ENCODE results near the gene AGPS. TPM values are rescaled to one million over a fixed set of nuclear protein-coding genes. Genes with fewer than 3 reads are reported as not detected.
A peak's percentile ranks its signal among the peaks of the same experiment; 100 is the strongest.
"Not testable (repeated sequence)": the region's sequence is repeated elsewhere in the genome, so short reads cannot be mapped to it uniquely, and the experiment has no call there.

AGPS gene
- total RNA-seq, 1 experiment from 2014 or later: 89.0 TPM

DNA sequence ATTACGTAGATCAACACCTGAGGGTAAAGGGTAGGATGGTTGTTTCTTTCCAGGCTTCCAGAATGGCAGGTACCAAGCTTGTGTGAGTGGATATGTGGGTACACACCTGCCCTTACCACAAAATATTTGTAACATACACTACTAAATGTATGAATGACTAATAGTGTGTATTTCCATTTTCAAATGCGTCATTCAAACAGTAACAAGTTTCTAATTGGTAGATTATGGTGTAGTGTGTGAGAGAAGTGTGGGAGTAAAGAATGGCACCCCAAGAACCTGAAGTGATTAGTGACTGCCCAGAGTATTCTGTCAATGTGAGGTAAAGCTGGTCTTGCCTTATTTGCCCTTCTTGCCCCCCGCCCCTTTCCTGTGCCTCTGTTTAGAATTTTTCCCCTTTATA is 21.1 kb downstream of the AGPS start:
- no peak for DNase-seq (ENCODE audit: low read depth)

- DNase-seq (ENCODE audit: low read depth): no peak
Observed at GRCh38 chr2:177419274-177419673, 26.7 kb downstream of the AGPS start.

DNA sequence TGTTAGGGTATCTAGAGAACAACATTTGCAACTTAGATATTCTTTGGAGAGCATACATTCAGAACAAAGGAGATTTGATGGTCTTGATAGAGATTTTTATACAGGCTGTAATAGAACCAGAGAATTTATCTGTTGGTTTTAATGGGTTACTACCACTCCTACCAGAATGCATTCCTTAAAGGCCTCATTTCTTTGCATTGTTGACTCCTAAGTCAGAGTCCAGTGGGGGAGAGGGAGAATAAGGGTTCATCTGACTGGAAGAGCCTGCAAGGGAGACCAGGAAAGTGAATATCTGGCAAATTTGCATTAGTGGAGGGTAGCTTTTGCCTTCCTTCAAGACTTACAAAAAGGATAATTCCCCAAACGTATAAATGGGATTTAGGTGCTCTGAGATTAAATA is 29.7 kb downstream of the AGPS start:
- DNase-seq (ENCODE audit: low read depth): no peak

GRCh38 chr2:177424120-177424519 is 31.5 kb downstream of the AGPS start:
- not testable (repeated sequence) for DNase-seq (ENCODE audit: low read depth)

DNA sequence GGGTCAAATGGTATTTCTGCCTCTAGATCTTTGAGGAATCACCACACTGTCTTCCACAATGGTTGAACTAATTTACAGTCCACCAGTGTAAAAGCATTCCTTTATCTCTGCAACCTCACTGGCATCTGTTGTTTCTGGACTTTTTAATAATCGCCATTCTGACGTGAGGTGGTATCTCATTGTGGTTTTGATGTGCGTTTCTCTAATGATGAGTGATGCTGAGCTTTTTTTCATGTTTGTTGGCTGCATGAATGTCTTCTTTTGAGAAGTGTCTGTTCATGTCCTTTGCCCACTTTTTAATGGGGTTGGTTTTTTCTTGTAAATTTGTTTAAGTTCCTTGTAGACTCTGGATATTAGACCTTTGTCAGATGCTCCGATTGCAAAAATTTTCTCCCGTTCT is 32.0 kb downstream of the AGPS start:
- not testable (repeated sequence) for DNase-seq (ENCODE audit: low read depth)

DNA sequence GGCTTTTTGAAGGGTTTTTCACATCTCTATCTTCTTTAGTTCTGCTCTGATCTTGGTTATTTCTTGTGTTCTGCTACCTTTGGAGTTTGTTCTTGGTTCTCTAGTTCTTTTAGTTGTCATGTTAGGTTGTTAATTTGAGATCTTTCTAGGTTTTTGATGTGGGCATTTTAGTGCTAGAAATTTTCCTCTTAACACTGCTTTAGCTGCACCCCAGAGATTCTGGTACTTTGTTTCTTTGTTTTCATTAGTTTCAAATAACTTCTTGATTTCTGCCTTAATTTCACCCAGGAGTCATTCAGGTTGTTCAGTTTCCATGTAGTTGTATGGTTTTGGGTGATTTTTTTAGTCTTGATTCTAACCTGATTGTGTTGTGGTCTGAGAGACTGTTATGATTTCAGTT is 34.7 kb downstream of the AGPS start:
- DNase-seq (ENCODE audit: low read depth): no peak

DNA sequence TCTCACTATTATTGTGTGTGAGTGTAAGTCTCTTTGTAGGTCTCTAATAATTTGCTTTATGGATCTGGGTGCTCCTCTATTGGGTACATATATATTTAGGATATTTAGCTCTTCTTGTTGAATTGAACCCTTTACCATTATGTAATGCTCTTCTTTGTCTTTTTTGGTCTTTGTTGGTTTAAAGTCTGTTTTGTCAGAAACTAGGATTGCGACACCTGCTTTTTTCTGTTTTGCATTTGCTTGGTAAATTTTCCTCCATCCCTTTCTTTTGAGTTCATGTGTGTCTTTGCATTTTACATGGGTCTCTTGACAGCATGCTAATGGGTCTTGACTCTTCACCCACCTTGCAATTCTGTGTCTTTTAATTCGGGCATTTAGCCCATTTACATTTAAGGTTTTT is 35.4 kb downstream of the AGPS start:
- not testable (repeated sequence) for DNase-seq (ENCODE audit: low read depth)

GRCh38 chr2:177429688-177430325 is 37.2 kb downstream of the AGPS start:
- DNase-seq (ENCODE audit: low read depth): peak; percentile 84

DNA sequence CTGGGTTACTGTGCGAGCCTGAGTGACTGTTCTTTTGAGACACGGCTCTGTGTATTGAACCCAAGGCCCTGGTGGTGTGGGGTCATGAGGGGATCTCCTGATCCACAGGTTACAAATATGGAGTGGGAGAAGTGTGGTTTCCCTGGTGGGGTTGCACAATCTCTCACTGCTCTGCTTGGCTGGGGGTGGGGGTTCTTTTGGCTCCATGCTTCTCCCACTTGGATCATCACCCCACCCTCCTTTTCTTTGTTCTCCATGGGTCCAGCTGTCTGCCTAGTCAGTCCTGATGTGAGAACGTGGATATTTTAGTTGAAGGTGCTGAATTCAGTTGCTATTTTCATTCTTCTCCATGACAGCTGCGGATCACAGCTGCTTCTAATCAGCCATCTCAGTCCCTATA is 37.8 kb downstream of the AGPS start:
- no peak for DNase-seq (ENCODE audit: low read depth)

DNA sequence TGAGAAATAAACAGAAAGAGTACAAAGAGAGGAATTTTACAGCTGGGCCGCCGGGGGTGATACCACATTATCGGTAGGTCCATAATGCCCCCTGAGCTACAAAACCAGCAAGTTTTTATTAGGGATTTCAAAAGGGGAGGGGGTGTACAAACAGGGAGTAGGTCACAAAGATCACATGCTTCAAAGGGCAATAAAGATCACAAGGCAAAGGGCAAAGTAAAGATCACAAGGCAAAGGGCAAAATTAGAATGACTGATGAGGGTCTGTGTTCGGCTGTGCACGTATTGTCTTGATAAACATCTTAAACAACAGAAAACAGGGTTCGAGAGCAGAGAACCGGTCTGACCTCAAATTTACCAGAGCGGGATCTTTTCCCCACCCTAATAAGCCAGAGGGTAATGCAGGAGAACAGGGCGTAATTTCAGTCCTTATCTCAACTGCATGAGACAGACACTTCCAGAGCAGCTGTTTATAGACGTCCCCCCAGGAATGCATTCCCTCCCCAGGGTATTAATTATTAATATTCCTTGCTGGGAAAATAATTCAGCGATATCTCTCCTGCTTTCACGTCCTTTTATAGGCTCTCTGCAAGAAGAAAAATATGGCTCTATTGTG is 38.6 kb downstream of the AGPS start:
- not testable (repeated sequence) for DNase-seq (ENCODE audit: low read depth)

DNA sequence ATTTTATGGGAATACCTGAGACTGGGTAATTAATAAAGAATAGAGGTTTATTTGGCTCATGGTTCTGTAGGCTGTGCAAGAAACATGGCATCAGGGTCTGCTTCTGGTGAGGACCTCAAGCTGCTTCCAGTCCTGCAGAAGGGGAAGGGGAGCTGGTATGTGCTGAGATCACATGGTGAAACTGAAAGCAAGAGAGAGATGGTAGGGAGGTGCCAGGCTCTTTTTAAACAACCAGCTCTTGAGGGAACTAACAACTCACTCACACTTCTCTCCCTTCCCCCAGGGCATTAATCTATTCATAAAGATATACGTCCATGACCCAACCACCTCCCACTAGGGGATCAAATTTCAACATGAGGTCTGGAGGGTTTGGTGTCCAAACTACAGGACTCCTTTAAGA is 40.1 kb downstream of the AGPS start:
- DNase-seq (ENCODE audit: low read depth): no peak

DNA sequence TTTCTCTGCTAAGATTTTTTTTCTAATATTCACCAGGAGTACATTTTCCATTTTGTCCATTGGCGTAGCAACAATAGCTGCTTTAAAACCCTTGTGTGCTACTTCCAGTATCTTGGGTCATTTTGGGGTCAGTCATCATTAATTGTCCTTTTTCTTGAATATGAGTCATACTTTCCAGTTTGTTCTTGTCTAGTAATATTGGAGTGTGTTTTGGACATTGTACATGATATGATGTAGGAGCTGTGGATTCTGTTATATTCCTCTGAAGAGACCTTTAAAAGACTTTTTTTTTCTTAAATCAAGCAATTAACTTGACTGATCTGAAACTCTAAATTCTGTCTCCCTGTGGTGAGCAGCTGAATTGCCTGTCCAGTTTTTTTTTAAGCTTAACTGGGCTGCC is 40.8 kb downstream of the AGPS start:
- DNase-seq (ENCODE audit: low read depth): peak; percentile 23

- DNase-seq (ENCODE audit: low read depth): no peak
Observed at GRCh38 chr2:177434475-177434874, 41.9 kb downstream of the AGPS start.

- DNase-seq (ENCODE audit: low read depth): no peak
Observed at GRCh38 chr2:177445200-177445599, 52.6 kb downstream of the AGPS start.

GRCh38 chr2:177448031-177448430 is 55.5 kb downstream of the AGPS start:
- no peak for DNase-seq (ENCODE audit: low read depth)

DNA sequence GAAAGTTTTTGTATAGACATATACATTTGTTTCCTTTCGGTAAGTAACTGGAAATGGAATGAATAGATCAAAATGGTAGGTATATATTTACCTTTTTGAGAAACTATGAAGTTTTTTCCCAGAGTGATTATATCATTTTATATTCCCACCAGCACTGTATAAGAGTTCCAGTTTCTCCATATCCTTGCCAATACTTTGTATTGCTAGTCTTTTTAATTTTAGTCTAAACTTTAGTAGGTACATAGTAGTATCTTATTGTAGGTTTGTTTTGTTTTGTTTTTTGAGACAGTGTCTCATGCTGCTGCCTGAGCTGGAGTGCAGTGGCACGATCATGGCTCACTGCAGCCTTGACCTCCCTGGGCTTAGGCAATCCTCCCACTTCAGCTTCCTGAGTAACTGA is 56.6 kb downstream of the AGPS start:
- DNase-seq (ENCODE audit: low read depth): no peak

DNA sequence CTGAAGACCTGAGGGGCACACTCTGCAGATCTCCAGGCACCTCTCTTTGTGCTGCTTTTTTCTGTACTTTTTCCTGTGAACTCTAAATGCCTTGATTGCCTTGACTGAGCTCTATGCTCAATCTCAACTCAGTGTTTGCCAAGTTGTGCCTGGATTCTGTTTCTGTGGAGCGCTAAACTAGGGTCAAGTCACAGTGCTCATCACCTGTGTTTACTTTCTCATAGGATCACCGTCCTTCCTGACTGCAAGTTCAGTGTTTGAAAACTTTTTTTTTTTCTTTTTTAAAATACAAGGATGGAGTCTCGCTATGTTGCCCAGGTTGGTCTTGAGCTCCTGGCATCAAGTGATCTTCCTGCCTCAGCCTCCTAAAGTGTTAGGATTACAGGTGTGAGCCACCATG is 62.6 kb downstream of the AGPS start:
- no peak for DNase-seq (ENCODE audit: low read depth)

DNA sequence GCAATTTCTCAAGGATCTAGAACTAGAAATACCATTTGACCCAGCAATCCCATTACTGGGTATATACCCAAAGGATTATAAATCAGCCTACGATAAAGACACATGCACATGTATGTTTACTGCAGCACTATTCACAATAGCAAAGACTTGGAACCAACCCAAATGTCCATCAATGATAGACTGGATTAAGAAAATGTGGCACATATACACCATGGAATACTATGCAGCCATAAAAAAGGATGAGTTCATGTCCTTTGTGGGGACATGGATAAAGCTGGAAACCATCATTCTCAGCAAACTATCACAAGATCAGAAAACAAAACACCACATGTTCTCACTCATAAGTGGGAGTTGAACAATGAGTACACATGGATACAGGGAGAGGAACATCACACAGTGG is 67.2 kb downstream of the AGPS start:
- DNase-seq (ENCODE audit: low read depth): not testable (repeated sequence)

DNA sequence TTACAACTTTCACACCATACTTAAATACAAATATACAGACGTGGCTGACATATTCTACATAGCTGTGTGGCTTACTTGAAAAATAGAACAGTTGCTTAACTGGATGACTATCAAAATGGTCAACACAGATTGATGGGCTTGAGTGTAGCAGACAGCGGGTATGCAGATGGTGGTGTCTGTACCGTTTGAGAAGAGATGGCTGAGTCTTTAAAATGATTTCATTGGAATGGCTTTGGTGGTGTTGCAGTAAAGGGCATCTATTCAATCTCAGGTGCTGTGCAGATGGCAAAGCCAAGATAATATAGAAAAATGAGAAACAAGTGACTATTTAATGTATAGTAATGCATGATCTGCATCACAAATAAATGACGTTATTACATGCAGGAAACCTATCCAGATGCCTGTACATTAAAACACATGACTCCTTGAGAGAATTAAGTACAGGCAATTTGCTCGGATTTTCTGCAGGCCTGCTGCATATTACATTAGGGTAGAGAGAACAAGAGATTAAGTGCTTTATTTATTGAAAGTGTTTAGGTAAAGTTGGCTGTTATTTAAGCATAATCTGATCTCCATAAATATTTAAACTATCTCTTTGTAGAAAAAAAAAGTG is 68.5 kb downstream of the AGPS start:
- DNase-seq (ENCODE audit: low read depth): no peak

DNA sequence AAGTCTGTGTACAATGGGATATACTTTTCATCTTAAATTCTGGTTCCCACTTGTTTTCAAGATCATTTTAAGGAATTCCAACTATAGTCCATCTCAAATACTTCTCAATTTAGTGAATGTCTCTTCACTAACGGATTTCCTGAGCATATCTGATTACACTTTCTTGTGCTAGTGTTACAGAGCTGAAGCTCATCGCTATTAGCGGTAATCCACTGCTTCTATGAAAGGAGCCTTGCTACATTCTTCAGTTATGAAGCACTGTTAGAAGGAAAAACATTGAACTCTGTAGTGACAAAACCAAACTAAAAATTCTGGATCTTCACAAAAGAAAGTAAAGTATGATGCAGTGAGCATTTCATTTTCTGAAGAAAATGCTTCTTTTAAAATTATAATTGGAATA is 72.0 kb downstream of the AGPS start:
- no peak for DNase-seq (ENCODE audit: low read depth)

GRCh38 chr2:177465400-177466138 is 73.0 kb downstream of the AGPS start:
- no peak for DNase-seq (ENCODE audit: low read depth)
